HuH-7.5 (cell line): ENCODE data around the gene UNC13D.
"Not testable (repeated sequence)": the region's sequence is repeated elsewhere in the genome, so short reads cannot be mapped to it uniquely, and the experiment has no call there.

Experiments
- DNase-seq: peaks from one replicate; pipeline ENCODE4 v3.0.0; 2011; ENCODE audit warnings: low spot score

The UNC13D gene

GRCh38 chr17:75820094-75821080 lies 23.8 kb downstream of the UNC13D start:
- DNase-seq: no peak

GRCh38 chr17:75819678-75820077 lies 24.5 kb downstream of the UNC13D start:
- DNase-seq: no peak

DNA sequence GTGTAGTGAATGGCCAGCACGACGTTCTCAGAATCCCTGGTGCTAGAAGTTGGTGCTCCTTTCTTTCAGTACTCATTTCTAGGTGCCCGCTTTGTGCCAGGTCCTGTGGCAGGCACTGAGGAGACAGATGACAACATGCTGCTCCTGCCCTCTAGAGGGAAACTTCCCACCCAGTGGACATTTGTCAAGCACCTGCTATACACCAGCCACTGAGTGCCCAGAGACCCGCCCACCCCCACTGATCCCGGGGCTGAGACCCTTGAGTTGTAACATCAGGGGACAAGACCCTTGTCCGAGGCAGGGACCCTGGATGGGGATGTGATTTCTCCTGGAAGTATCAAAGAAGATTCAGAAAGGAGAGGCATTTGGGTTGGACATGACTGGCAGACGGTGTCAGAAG lies 25.1 kb downstream of the UNC13D start:
- no peak for DNase-seq

DNA sequence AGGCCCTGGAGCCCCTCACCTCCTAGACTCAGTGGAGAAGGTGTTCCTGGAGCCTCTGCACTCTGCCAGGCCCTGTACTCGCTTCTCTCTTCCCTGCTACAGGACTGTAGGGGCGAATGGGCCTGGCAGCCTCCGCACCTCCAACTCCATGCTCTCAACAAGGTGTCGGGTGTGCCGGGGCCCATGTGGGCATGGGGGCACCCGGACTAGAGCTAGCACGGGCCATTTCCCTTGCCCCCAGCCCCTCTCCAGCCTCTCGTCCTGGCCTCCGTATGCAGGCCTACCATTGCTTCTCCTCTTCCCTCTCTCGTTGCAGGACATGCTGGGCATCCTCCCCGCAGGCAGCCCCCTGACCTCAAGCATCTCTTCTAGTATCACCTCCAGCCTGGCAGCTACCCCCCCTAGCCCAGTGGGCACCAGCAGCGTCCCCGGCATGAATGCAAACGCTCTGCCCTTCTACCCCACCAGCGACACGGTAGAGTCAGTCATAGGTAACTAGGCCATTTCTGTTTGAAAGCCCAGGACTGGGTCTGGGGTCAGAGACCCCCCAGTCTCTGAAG lies 25.8 kb downstream of the UNC13D start:
- DNase-seq: no peak

DNA sequence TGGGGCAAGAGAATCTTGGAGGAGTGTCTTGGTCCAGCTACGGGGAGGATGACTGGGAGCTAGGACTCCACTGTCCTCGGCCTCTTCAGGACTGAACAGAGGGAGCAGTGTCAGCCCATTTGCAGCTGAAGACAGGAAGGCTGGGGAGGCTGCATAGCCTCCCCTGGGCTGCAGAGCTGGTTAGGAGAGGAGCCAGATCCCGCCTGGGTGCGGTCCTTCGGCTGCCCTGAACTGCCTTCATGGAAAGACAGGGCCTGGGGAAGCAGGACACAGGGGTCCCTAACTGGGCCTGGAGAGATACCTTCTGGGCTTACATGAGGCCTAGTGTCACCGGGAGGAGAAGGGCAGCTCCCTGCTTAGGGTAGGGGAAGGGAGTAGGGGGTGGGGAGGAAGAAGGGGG lies 26.6 kb downstream of the UNC13D start:
- DNase-seq: no peak

DNA sequence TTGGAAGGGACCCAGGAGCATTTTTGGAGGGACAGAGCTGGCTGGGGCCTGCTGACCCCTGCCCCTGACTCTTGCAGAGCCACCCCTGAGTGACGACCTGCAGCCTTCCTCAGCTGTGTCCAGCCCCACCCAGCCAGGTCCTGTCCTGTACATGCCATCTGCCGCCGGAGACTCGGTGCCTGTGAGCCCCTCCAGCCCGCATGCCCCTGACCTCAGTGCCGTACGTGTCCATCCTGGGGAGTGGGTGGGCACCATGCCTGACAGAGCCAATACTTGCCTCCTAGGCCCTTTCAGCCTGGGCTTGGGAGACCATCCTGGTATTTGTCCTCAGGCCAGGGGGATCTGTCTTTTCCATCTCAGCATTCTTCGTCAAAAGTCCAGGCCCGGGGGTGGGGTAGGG lies 27.5 kb downstream of the UNC13D start:
- no peak for DNase-seq

- DNase-seq: no peak
These were observed 28.8 kb downstream of the UNC13D start for GRCh38 chr17:75815399-75815798.

- no peak for DNase-seq
These were observed 29.3 kb downstream of the UNC13D start for GRCh38 chr17:75814900-75815373.

- DNase-seq: no peak
These were observed 30.2 kb downstream of the UNC13D start for GRCh38 chr17:75814021-75814395.

- no peak for DNase-seq
These were observed 30.9 kb downstream of the UNC13D start for GRCh38 chr17:75813081-75814020.

GRCh38 chr17:75812096-75813013 lies 31.8 kb downstream of the UNC13D start:
- DNase-seq: no peak

- DNase-seq: no peak
These were observed 33.0 kb downstream of the UNC13D start for GRCh38 chr17:75811174-75811573.

- not testable (repeated sequence) for DNase-seq
These were observed 33.4 kb downstream of the UNC13D start for GRCh38 chr17:75810756-75811155.

GRCh38 chr17:75810216-75810615 lies 34.0 kb downstream of the UNC13D start:
- DNase-seq: no peak

GRCh38 chr17:75809631-75810111 lies 34.5 kb downstream of the UNC13D start:
- no peak for DNase-seq

- no peak for DNase-seq
These were observed 35.1 kb downstream of the UNC13D start for GRCh38 chr17:75808905-75809621.

DNA sequence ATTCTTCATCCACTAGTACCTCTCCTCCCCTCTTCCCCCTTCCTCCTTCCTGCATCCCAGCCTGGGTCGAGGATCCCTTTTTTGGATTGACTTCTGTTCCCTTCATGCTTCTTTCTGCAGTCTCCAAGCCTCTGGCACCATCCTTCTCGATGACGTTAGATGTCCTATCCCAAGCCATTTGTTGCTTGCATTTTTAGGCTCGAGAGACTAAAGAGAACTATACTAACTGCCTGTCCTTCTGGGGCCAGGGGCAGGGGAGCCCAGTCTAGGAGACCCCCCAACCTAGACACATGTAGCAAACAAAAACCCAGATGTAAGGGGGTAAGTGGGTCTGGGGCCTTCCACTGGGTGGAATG lies 35.7 kb downstream of the UNC13D start:
- DNase-seq: no peak

- DNase-seq: no peak
These were observed 36.3 kb downstream of the UNC13D start for GRCh38 chr17:75807861-75808260.

- no peak for DNase-seq
These were observed 37.2 kb downstream of the UNC13D start for GRCh38 chr17:75806822-75807500.

GRCh38 chr17:75803883-75804282 lies 40.3 kb downstream of the UNC13D start:
- DNase-seq: no peak
